HS-27A (cell line): ENCODE measurements around the gene GLRB.
"Not testable (repeated sequence)": the region's sequence is repeated elsewhere in the genome, so short reads cannot be mapped to it uniquely, and the experiment has no call there.

Source experiments
- DNase-seq: peaks from one replicate; pipeline ENCODE4 v3.0.0-alpha.2; 2012; ENCODE audit warnings: low read depth, missing footprints

Gene GLRB

GRCh38 chr4:157075811-157076577, at the start of gene GLRB:
TSS of gene GLRB (plus strand) at chr4:157076150. CDS start at chr4:157078025, 1,875 bp downstream.
- DNase-seq, result no peak

DNA sequence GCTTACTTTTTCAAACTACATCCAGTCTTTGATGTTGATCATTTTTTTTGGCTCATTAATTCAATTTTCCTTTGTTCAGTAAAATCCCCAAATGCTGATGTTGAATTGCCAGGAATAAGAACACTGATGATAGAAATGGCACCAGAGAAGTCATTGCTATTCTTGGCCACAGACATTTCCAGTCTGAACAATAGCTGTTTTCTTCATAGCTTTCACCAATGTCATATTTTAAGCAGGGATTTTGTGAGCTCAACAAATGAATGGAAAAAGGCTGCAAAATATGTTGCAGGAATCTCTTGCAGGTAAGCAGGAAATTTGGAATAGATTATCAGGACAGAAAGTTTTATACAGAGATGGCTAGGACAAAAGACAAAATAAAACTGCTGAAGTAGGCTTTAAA, 40.5 kb upstream of the GLRB start:
- no peak for DNase-seq

DNA sequence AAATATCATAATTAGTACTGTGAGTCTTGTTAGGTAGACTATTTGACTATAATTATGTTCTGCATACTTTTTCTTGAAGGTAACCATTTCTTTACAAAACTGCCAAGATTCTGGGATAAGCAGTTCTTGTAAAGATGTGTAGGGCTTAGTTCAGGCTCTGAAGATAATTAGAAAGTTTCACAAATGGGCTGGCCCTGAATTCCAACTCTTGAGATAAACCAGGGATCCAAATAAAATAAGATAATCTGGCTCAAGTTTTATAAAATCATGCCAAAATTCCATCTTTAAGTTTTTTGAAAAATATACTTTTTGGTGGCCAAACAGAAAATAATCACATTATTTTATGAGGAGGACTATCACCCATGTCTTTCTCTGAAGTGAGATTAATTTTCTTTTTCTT, 35.5 kb upstream of the GLRB start:
- DNase-seq, result no peak

- DNase-seq, result peak; percentile 43
Measured at GRCh38 chr4:157043131-157043530, 32.8 kb upstream of the GLRB start.

GRCh38 chr4:157045507-157046127, 30.3 kb upstream of the GLRB start:
- peak; percentile 66 for DNase-seq

DNA sequence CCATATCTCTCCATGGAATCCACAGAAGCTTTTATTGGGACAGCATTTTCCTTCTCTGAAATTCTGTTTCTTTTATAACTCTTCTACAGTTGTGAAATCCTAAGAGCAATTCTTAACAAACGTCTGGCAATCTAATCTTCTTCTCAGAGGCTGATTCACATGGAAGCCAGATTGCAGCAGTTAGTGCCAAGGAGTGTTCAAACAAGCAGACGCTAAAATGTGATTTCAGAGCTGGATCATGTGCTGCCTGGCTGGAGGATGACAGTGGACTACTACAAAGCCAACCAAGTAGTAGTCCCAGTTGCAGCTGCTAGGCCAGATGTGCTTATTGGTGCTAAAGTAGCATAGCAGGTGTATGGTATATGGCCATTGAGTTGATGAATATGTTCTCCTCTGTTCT, 27.7 kb upstream of the GLRB start:
- DNase-seq, result no peak

DNA sequence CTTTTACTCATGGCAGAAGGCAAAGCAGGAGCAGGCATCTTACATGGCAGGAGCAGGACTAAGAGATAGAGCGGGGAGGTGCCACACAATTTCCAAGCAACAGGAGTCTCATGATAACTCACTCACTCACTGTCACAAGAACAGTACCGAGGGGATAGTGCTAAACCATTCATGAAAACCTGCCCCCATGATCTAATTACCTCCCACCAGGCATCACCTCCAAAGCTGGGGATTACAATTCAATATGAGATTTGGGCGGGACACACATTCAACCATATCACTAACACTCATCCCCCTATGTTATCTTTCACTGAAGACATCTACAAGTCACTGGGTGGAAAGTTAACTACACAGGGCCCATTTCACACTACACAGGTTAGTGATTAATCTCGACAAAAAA, 25.4 kb upstream of the GLRB start:
- DNase-seq, result no peak

DNA sequence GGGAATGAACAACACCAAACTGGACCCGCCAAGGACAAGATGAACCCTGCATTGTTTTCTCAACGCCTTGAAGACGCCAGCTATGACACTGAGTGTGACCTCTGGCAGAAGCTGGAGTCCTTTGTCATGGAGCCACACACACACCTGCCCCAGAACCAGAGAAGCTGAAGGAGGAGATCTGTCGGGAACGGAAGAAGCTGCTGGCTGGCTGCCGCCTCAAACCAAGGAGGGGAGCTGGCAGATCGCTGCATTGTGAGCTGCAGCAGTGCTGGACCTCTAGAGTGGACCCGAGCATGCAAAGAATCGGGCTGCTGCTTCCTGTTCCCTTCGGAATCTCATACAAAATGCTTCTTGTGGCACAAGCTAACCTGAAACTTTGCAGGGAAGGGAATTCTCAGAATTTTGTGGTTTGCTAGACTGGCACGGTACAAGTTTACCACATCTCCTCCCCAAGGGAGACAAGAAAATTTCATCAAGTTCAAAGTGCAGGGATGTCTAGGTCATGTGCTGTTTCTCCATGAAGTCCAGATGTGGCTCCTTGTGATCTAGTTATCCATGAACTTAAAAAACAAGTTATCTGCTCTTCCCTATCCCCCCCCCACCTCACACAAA, 23.4 kb upstream of the GLRB start:
- no peak for DNase-seq

DNA sequence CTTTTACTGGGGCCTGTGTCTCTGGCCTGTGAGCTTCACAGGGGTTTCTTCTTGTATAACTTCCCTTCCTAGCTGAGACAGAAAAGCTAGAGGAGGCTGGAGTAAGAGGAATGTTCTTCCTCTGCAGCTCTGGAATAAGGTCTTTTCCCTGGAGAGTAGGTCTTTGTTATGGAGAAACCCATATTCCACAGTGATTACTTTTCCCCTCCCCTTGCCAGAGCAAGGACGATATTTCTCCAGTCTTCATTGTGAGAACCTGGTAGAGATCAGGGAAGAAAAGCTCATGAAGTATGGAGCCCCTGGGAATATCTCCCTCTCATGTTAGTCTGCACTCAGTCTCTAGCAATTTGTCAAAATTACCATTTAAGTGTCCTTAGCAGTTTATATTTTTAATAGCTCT, 18.7 kb upstream of the GLRB start:
- no peak for DNase-seq

DNA sequence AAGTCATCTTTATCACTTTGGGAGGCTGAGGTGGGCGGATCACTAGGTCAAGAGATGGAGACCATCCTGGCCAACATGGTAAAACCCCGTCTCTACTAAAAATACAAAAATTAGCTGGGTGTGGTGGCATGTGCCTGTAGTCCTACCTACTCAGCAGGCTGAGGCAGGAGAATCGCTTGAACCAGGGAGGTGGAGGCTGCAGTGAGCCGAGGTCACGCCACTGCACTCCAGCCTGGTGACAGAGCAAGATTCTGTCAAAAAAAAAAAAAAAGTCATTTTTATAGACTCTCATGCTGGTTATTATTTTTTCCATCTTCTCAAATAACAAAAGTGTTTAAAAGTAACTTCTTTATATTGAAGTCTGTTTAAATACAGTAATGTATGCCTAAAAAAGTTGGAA, 17.1 kb upstream of the GLRB start:
- not testable (repeated sequence) for DNase-seq

GRCh38 chr4:157072002-157072401, 3.9 kb upstream of the GLRB start:
- DNase-seq, result no peak

DNA sequence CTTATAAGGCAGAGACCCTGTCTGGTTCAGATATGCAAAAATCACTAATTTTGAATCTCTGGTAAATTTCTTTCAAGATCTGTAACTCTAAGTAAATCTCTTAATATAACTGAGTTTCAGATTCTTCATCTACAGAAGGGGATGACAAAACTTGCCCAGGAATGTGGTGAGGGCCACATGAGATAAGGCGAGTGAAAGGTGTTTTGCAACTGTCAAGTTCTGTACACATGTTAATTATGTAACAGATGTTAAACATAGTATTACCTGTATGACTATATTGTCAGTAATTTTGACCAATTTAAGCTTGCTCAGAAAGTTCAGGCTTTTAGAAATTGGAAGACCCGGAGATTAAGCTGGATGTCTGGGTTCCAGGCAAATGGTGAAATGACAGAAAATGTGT, 549 bp upstream of the GLRB start:
- DNase-seq, result no peak

DNA sequence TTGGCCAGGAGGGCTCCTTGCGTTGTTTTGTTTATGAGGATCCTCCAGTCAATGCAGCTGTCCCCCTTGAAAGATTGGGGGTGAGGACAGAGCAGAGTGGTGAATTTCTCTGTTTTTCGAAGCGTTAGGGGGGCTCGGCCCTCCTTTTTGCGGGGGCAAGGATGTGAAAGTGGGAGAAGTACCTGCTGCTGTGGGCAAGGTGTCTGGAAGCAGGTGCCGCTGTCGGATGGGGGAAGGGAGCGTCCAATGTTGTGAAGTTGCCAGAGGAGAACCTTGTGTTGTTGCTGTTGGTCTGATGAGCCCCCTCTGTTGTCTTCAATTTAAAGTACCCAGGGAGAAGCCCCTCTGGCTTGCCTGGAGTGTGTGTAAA, 613 bp downstream of the GLRB start:
- DNase-seq, result no peak

DNA sequence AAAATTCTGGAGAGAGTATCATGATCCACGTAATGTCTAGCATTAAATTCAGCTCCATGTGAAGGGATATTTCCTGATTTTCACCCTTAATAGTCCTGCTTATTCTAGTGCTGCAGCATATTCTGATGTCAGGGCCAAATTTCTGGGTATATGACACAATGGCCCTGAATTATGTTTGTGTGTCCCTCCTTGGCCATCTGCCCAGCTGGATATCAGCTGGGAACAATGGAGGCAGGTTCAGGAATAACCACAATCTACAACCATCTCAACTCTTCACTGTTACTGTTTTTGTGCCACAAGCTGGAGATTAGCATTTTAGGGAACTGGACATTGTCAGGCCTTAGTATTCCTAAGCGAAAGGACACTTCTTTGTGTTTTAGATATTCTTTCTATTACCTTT, 3.5 kb downstream of the GLRB start:
- no peak for DNase-seq

GRCh38 chr4:157080605-157081004, 4.7 kb downstream of the GLRB start:
- no peak for DNase-seq

GRCh38 chr4:157095716-157096115, 19.8 kb downstream of the GLRB start:
- no peak for DNase-seq

- no peak for DNase-seq
Measured at GRCh38 chr4:157096439-157096838, 20.5 kb downstream of the GLRB start.

DNA sequence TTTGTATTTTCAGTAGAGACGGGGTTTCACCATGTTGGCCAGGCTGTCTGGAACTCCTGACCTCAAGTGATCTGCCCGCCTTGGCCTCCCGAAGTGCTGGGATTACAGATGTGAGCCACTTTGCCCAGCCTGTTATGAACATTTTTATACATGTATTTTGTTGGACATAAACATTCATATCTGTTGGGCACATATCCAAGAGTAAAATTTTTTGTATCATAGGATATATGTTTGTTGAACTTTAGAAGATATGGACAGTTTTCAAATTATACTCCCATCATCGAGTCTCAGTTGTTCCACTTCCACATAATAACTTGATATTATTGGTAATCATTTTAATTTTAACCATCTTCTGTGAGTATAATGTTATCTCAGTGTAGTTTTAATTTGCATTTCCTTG, 23.6 kb downstream of the GLRB start:
- no peak for DNase-seq

DNA sequence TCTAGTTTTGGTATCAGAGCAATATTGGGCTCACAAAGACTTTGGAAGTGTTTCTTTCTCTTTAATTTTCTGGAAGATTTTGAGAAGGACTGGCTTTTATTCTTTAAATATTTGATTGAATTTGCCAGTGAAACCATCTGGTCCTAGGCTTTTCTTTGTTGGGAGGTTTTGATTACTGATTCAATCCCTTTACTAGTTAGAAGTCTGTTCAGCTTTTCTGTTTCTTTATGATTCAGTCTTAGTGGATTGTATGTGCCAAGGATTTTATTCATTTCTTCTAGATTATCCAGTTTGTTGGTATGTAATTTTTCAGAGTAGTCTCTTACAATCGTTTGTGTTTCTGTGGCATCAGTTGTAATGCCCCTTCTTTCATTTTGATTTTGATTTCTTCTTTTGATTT, 28.6 kb downstream of the GLRB start:
- no peak for DNase-seq

DNA sequence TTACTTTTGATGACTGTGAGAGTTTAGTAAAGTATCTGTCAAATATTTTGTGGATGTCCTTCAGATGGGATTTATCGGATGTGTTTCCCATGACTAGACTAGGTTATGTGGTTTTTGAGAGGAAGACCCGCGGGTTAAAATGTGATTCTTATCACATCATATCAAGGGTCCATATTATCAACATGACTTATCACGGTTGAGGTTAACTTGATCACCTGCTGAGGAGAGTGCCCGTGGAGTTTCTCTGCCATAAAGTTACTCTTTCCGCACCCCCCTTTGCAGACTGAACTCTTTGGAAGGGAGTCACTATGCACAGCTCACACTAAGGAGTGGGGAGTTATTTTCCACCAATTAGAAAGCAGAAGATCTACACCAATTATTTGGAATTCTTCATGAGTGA, 38.7 kb downstream of the GLRB start:
- no peak for DNase-seq

DNA sequence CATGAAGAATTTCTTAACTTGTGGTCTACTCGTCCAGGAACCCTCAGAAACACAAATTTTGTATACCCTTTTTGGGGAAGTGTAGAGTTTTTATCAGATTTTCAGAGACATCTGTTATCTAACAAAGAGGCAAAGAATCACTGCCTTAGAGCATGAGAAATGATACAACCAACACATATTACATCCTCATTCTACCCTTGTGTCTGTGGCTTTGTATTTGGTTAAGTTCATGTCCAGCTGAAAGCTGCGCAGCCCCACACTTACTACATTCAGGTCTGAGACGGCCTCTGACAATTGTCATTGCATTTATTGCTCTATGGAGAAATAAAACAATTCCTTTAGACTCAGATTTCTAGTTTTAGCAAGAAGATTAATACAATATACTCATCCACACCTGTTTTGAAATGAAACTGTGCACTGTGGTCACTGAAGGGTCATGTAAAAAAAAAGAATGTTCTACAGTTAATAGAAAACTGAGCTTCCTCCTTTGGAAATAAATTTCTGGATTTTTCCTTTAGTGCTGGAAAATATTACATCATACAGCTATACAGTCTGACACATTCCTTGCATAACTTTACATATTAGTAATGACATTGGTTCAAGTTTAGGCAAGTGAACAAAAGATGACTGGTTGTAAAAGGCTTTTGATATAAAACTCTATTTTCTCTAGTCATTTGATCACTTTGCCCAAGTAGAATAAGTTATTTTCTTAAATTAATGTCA, 39.8 kb downstream of the GLRB start:
- DNase-seq, result peak; percentile 52

DNA sequence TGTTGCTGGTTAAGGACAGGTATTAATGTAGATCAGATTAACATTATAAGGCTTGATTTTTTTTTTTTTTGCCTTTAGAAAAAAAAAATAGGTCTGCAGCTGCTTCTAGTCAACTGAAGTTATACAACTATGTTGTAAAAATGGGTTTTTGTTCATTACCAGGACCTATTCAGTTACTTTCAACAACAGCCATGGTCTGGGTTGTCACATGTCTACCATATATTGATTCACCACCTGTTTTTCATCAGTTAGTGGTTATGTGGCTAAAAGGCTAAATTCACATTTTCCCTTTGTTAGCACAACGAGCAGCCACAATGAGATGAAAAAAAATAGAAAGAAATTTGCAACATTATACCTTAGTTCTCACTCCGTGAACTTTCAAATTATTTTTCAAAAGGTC, 45.5 kb downstream of the GLRB start:
- no peak for DNase-seq

- DNase-seq, result no peak
Measured at GRCh38 chr4:157127571-157127970, 51.6 kb downstream of the GLRB start.
